Endothelial cell of umbilical vein (primary cell): Measurements from ENCODE around the gene DDX27. TPM values are rescaled to one million over a fixed set of nuclear protein-coding genes. Genes with fewer than 3 reads are reported as not detected.

Experiments used
- BruUV-seq: library from RNA; stranded (reverse); fragments of 400-500 nt; replicated peaks from 2 replicates; lab custom pipeline; 2021; lab: Mats Ljungman, UMichigan
- CTCF ChIA-PET: fragments of 300-600, 350-600 bp; sonication (Branson Sonifier 250); formaldehyde crosslinking; loops from one replicate; lab custom pipeline; 2021; ENCODE audit warnings: antibody characterized with exemption, inconsistent platforms; lab: Charles Lee
- POLR2A ChIA-PET: fragments of 300-600, 350-600 bp; sonication (Branson Sonifier 250); formaldehyde crosslinking; loops from one replicate; lab custom pipeline; 2021; ENCODE audit warnings: antibody characterized with exemption, inconsistent platforms; lab: Charles Lee
- DNase-seq: peaks from one replicate; pipeline ENCODE4 v3.0.0-alpha.2; 2011; ENCODE audit warnings: low read depth, low spot score
- FAIRE-seq: peaks from 2 replicates; lab custom pipeline; 2011; peaks lifted over from hg19 to GRCh38; lab: Jason Lieb, UNC
- H2AFZ ChIP-seq: 2 replicates; pipeline ENCODE4 v1.6.0; 2012; ENCODE audit warnings: low read depth, low read length, control low read depth, inconsistent platforms
- H3K27ac ChIP-seq: 2 replicates; pipeline ENCODE4 v1.5.1; 2011; ENCODE audit warnings: low read depth, mild to moderate bottlenecking, control low read depth, low read length, moderate library complexity; ENCODE audit not compliant: insufficient read depth
- H3K27me3 ChIP-seq, 2 experiments: 2 replicates each; pipeline versions ENCODE4 v1.6.0 to v1.6.1; 2011; ENCODE audit warnings: low read length in 2 of 2, mixed read lengths in 1 of 2; ENCODE audit not compliant: control insufficient read depth in 2 of 2, insufficient read depth in 2 of 2
- H3K36me3 ChIP-seq, 2 experiments: 2 replicates in 1 of 2; 3 replicates in 1 of 2; pipeline ENCODE4 v1.5.1; 2011; ENCODE audit warnings: low read length in 2 of 2, mild to moderate bottlenecking in 1 of 2, moderate library complexity in 1 of 2; ENCODE audit not compliant: control insufficient read depth in 2 of 2, insufficient read depth in 2 of 2; ENCODE audit errors: extremely low read depth in 1 of 2
- H3K4me1 ChIP-seq: 3 replicates; pipeline ENCODE4 v1.5.1; 2011; ENCODE audit warnings: mild to moderate bottlenecking, low read length; ENCODE audit not compliant: control insufficient read depth, insufficient read depth; ENCODE audit errors: extremely low read depth
- H3K4me2 ChIP-seq: 2 replicates; pipeline ENCODE4 v1.6.1; 2011; ENCODE audit warnings: low read length, control low read depth, mixed read lengths; ENCODE audit not compliant: insufficient read depth
- H3K4me3 ChIP-seq, 3 experiments: fragments of 200-600 bp in 1 of 3; sonication (generic), shearing (Covaris generic) in 1 of 3; replicated peaks in 1 of 3; 2 replicates each; pipeline ENCODE4 v1.5.1; 2011 to 2016; ENCODE audit warnings: control low read depth in 3 of 3, low read length in 3 of 3, mild to moderate bottlenecking in 2 of 3, inconsistent platforms in 1 of 3, low read depth in 1 of 3, moderate library complexity in 1 of 3; ENCODE audit not compliant: insufficient read depth in 1 of 3
- H3K79me2 ChIP-seq: 2 replicates; pipeline ENCODE4 v1.6.0; 2012; ENCODE audit warnings: low read length, inconsistent platforms; ENCODE audit not compliant: control insufficient read depth, insufficient read depth
- H3K9ac ChIP-seq: replicated peaks from 2 replicates; pipeline ENCODE3; 2011; ENCODE audit warnings: low read length, control low read depth; ENCODE audit not compliant: insufficient read depth; ENCODE audit errors: extremely low read depth
- H3K9me1 ChIP-seq: replicated peaks from 3 replicates; pipeline ENCODE4 v1.6.0; 2011; ENCODE audit warnings: mild to moderate bottlenecking, low read length; ENCODE audit not compliant: control insufficient read depth, insufficient read depth; ENCODE audit errors: extremely low read depth
- H3K9me3 ChIP-seq: replicated peaks from 2 replicates; pipeline ENCODE4 v1.5.1; 2012; ENCODE audit warnings: low read length, inconsistent platforms; ENCODE audit not compliant: control insufficient read depth, insufficient read depth
- H4K20me1 ChIP-seq: replicated peaks from 2 replicates; pipeline ENCODE3; 2011; ENCODE audit warnings: mild to moderate bottlenecking, low read length; ENCODE audit not compliant: control insufficient read depth, insufficient read depth; ENCODE audit errors: extremely low read depth
- EZH2 ChIP-seq: IDR thresholded peaks from 2 replicates; pipeline ENCODE4 v1.6.1; 2012; ENCODE audit warnings: borderline replicate concordance, low read depth, mild to moderate bottlenecking, moderate library complexity, low read length, inconsistent platforms; ENCODE audit not compliant: severe bottlenecking
- FOS ChIP-seq: IDR thresholded peaks from 2 replicates; pipeline ENCODE4 v1.6.1; 2011; ENCODE audit warnings: mild to moderate bottlenecking, low read length, moderate library complexity, borderline replicate concordance; ENCODE audit not compliant: insufficient read depth
- GATA2 ChIP-seq: IDR thresholded peaks from 2 replicates; pipeline ENCODE4 v1.7.0; 2011; ENCODE audit warnings: low read depth, mild to moderate bottlenecking, moderate library complexity, mixed read lengths, low read length; ENCODE audit not compliant: insufficient read length, insufficient read depth
- JUN ChIP-seq: IDR thresholded peaks from 2 replicates; pipeline ENCODE4 v1.6.1; 2011; ENCODE audit warnings: borderline replicate concordance, low read depth; ENCODE audit not compliant: insufficient read length, insufficient read depth
- MYC ChIP-seq: IDR thresholded peaks from one replicate; pipeline ENCODE4 v1.6.1; 2011; ENCODE audit warnings: mild to moderate bottlenecking, low read depth, low read length
- POLR2A ChIP-seq: IDR thresholded peaks from 2 replicates; pipeline ENCODE4 v1.6.1; 2012; ENCODE audit warnings: low read depth, mild to moderate bottlenecking, control low read depth, low read length
- POLR2AphosphoS5 ChIP-seq: IDR thresholded peaks from 2 replicates; pipeline ENCODE4 v1.6.1; 2012; ENCODE audit warnings: low read depth, mild to moderate bottlenecking, control low read depth, low read length, moderate library complexity; ENCODE audit not compliant: insufficient read depth
- dilution Hi-C: fragments of 300-500 bp; cut with MboI; formaldehyde crosslinking; loops from one replicate; pipeline ENCODE4 v1.15.0; 2019; ENCODE audit warnings: low sequenced_read_pairs; ENCODE audit not compliant: extremely low pct_ligation_motif_present
- intact Hi-C: fragments of 100-400 bp; cut with micrococcal nuclease; formaldehyde crosslinking; loops from one replicate; pipeline ENCODE4 v1.10.0; 2022
- polyA plus RNA-seq, 4 experiments: library from polyadenylated mRNA; depleted of rRNA in 3 of 4; stranded (reverse) in 3 of 4; unstranded in 1 of 4; fragments of >200 nt; gene quantifications; 2 replicates each; pipeline versions ENCODE4 v1.2.1 to v1.2.3, GENCODE V29; 2011 to 2012; ENCODE audit warnings: missing spikeins in 1 of 4
- total RNA-seq: library from RNA; stranded (reverse); gene quantifications from 2 replicates; pipeline ENCODE4 v1.2.3, GENCODE V29; 2021
- TF ChIP-seq, protein P1 (sequence below), 2 donors: IDR thresholded peaks; 1 replicate in 1 of 2; 2 replicates in 1 of 2; pipeline ENCODE4 v1.5.1; 2011; ENCODE audit warnings: low read length in 2 of 2, mild to moderate bottlenecking in 2 of 2, moderate library complexity in 2 of 2, control low read depth in 1 of 2, inconsistent platforms in 1 of 2, low read depth in 1 of 2; ENCODE audit not compliant: insufficient read depth in 1 of 2; ENCODE audit errors: extremely low read depth in 1 of 2
- TF ChIP-seq, protein P2 (sequence below): IDR thresholded peaks from 2 replicates; pipeline ENCODE4 v1.6.1; 2011; ENCODE audit not compliant: insufficient read depth, insufficient read length

DDX27 gene
- total and polyA plus RNA-seq, 2 donors (not counting 3 experiments of a cell fraction or from before 2014, with no cell fraction given), result 24.0 to 25.7 TPM

DNA sequence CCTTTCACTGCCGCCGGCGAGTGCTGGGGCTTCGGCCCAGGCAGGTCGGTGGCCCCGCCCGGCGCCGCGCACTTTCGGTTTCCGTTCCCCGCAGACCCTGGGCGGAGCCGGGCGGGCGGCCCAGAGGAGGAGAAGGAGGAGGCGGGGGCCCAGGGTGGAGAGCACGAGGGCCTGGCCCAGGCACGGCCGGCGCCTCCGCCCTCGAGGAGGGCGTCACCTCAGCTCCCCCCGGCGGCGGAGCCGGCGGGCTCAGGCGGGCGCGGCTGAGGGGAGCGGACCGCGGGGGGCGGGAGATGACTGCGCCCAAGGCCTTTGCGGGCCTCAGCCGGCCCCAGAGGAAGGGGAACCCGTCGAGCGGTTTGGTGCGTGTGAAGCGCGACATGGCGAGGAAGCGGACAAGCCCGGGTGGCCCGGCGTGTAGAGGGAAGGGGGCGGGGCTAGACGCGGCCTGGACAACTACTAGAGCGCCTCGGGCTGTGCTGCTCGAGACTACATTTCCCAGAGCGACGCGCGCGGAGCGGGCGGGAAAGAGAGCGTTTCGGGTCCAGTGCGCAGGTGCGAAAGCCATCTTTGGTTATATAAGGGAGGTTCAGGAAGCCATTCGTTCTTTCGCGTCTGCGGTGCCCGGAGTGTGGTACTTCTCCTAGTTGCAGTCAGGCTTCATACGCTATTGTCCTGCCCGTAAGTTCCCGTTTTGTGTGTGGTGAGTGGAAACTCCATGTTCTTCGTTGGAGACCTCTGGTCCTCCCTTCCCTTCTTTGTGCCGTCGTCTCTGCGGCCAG lies 59.0 kb downstream of the DDX27 start, which contains the start of gene ZNFX1:
TSS of gene ZNFX1 (minus strand) at position 22 of the 782 bp plus-strand sequence. CDS start 2,218 bp downstream, outside the sequence.
- Histone ChIP-seq H4K20me1 (peaks cover 17% of the 10 kb centered on the region), H3K4me3 (peak within 1 kb of the TSS; percentile 83 to 97 (median 95)), H3K79me2 (peaks cover 84% of the 10 kb centered on the region), H3K27ac (peak within 1 kb of the TSS; percentile 73), H3K9me3 (no peaks in the 10 kb centered on the region), H2AFZ (peak within 1 kb of the TSS; percentile 32), H3K4me1 (peaks cover 43% of the 10 kb centered on the region), H3K9ac (peak within 1 kb of the TSS; percentile 94), H3K27me3 (no peaks in the 10 kb centered on the region), H3K36me3 (peaks cover 37 to 40% of the 10 kb centered on the region in 2 experiments), H3K4me2 (peak within 1 kb of the TSS; percentile 99), H3K9me1 (no peaks in the 10 kb centered on the region)
- intact Hi-C loops (loop anchor here (2.0 kb wide), 1 partner anchor 45 kb away; no protein-coding TSS in a partner anchor), dilution Hi-C loops (no loop called here)
- BruUV-seq, result no TSS peak
- TF ChIP-seq POLR2A, result peak; percentile 100
- TF ChIP-seq MYC, result peak; percentile 67
- TF ChIP-seq, protein P1, sequence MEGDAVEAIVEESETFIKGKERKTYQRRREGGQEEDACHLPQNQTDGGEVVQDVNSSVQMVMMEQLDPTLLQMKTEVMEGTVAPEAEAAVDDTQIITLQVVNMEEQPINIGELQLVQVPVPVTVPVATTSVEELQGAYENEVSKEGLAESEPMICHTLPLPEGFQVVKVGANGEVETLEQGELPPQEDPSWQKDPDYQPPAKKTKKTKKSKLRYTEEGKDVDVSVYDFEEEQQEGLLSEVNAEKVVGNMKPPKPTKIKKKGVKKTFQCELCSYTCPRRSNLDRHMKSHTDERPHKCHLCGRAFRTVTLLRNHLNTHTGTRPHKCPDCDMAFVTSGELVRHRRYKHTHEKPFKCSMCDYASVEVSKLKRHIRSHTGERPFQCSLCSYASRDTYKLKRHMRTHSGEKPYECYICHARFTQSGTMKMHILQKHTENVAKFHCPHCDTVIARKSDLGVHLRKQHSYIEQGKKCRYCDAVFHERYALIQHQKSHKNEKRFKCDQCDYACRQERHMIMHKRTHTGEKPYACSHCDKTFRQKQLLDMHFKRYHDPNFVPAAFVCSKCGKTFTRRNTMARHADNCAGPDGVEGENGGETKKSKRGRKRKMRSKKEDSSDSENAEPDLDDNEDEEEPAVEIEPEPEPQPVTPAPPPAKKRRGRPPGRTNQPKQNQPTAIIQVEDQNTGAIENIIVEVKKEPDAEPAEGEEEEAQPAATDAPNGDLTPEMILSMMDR (IDR thresholded peaks at IDR 0.05; ENCODE audit: extremely low read depth in 1 of 2, insufficient read depth in 1 of 2, low read depth in 1 of 2, low read length in 2 of 2), result no peak
- TF ChIP-seq JUN, result no peak
- TF ChIP-seq, protein P2, sequence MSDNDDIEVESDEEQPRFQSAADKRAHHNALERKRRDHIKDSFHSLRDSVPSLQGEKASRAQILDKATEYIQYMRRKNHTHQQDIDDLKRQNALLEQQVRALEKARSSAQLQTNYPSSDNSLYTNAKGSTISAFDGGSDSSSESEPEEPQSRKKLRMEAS, result peak; percentile 25
- peak; percentile 100 for TF ChIP-seq POLR2AphosphoS5
- TF ChIP-seq GATA2, result no peak
- TF ChIP-seq EZH2, result no peak
- no peak for TF ChIP-seq FOS
- FAIRE-seq (peak; percentile 90), DNase-seq (peak; percentile 98)
- ChIA-PET CTCF (interaction anchor here (4.2 kb wide), 1 partner anchor 31 kb away, joined by 16 read pairs; no protein-coding TSS in a partner anchor), POLR2A (interaction anchor here (0.7 to 1.0 kb wide), 4 partner anchors 9 to 45 kb away, joined by 3 to 8 read pairs (median 3); no protein-coding TSS in a partner anchor)
